GM19025 (cell line): ENCODE results near the gene CYB5R3.
"Not testable (repeated sequence)": the region's sequence is repeated elsewhere in the genome, so short reads cannot be mapped to it uniquely, and the experiment has no call there.

ENCODE experiments used
- ATAC-seq: cut with Tn5 transposase; IDR thresholded peaks from one replicate; pipeline ENCODE4 v1.9.1; 2021; ENCODE audit warnings: mild to moderate bottlenecking, low read depth, moderate library complexity; ENCODE audit not compliant: unreplicated experiment

The CYB5R3 gene

DNA sequence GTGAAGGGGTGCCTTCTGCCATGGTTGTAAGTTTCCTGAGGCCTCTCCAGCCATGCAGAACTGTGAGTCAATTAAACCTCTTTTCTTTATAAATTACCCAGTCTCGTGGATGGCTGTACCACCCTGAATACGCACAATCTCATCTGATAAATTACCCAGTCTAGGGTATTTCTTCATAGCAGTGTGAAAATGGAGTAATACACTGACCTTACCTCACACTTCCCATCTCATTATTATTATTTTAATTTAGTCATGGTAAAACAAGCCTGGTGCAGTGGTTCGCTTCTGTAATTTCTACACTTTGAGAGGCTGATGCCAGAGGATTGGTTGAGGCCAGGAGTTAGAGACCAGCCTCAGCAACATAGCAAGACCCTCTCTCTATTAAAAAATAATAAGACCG lies 30.5 kb upstream of the CYB5R3 start:
- ATAC-seq = no peak

DNA sequence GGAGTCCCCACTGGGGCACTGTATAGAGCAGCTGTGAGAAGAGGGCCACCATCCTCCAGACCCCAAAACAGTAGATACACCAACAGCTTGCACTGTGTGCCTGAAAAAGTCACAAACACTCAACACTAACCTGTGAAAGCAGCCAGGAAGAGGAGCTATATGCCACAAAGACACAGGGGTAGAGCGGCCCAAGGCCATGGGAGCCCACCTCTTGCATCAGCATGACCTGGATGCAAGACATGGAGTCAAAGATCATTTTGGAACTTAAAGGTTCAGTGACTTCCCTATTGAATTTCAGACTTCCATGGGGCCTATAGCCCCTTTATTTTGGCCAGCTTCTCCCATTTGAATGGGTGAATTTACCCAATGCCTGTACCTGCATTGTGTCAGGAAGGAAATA lies 29.7 kb upstream of the CYB5R3 start:
- ATAC-seq = no peak

GRCh38 chr22:42677936-42678335 lies 28.7 kb upstream of the CYB5R3 start:
- not testable (repeated sequence) for ATAC-seq

- no peak for ATAC-seq
These were observed 26.9 kb upstream of the CYB5R3 start for GRCh38 chr22:42676059-42676607.

- ATAC-seq = no peak
These were observed 24.8 kb upstream of the CYB5R3 start for GRCh38 chr22:42673898-42674401.

GRCh38 chr22:42673071-42673470 lies 23.9 kb upstream of the CYB5R3 start:
- not testable (repeated sequence) for ATAC-seq

- ATAC-seq = no peak
These were observed 21.9 kb upstream of the CYB5R3 start for GRCh38 chr22:42670921-42671709.

- no peak for ATAC-seq
These were observed 20.9 kb upstream of the CYB5R3 start for GRCh38 chr22:42670046-42670445.

GRCh38 chr22:42666393-42666792 lies 17.2 kb upstream of the CYB5R3 start:
- ATAC-seq = not testable (repeated sequence)

GRCh38 chr22:42664976-42665831 lies 16.0 kb upstream of the CYB5R3 start:
- ATAC-seq = peak; percentile 54

DNA sequence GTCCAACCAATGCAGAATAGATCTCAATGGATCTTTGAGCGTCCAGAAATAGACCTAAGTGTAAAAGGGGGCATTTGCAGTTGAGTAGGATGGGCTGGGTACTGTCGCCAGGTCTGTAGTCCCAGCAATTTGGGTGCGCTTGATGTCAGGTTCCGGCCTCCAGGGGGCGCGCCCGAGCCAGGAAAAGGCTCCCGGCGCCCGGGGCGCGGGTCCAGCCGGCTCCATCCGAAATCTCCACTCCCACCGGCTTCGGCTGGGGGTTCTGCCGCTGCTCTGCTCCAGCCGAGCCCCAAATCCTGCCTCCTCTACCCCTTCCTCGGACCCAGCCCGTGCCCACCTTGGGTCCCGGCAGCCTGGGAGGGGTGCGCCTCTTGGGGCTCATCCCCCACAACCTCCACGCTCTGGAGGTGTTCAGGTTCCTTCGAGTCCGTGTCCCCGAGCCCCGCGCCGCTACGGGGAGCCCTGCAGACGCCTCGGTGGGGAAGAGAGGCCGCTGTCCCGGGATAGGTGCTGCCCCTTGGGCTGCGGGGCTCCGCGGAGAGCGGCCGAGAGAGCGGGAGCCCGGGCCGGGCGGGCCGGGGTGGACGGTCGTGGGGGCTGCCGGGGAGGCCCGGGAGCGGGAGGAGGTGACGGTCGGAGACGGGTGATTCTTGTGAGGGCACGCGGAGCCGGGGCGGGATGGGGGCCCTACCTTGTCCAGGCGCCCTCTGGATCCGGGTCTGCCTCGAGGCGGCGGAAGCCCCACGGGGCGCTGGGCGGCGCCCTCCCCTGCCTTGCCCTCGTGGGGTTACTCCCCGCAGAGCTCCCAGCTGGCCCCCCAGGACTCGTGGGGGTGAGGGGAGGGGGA lies 13.0 kb upstream of the CYB5R3 start:
- ATAC-seq = no peak

GRCh38 chr22:42656578-42656977 lies 7.4 kb upstream of the CYB5R3 start:
- ATAC-seq = no peak

GRCh38 chr22:42655693-42656092 lies 6.5 kb upstream of the CYB5R3 start:
- ATAC-seq = no peak

- no peak for ATAC-seq
These were observed 5.4 kb upstream of the CYB5R3 start for GRCh38 chr22:42654436-42655073.

GRCh38 chr22:42653999-42654398 lies 4.8 kb upstream of the CYB5R3 start:
- no peak for ATAC-seq

DNA sequence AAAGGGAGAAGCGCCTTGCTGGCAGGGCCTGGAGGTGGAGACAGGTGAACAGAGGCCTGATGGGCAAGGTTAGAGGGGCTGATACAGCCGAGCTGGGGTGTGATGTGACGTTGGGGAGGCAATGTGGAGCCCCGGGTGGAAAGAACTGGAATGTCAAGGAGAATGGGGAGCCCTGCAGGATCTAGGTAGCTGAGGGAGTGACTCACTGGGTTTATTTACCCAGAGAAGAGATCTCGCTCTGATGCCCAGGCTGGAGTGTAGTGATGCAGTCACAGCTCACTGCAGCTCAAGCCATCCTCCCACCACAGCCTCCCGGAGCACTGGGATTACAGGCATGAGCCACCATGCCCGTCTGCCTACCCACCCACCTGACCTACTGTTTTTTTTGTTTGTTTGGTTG lies 1.9 kb upstream of the CYB5R3 start:
- ATAC-seq = no peak

DNA sequence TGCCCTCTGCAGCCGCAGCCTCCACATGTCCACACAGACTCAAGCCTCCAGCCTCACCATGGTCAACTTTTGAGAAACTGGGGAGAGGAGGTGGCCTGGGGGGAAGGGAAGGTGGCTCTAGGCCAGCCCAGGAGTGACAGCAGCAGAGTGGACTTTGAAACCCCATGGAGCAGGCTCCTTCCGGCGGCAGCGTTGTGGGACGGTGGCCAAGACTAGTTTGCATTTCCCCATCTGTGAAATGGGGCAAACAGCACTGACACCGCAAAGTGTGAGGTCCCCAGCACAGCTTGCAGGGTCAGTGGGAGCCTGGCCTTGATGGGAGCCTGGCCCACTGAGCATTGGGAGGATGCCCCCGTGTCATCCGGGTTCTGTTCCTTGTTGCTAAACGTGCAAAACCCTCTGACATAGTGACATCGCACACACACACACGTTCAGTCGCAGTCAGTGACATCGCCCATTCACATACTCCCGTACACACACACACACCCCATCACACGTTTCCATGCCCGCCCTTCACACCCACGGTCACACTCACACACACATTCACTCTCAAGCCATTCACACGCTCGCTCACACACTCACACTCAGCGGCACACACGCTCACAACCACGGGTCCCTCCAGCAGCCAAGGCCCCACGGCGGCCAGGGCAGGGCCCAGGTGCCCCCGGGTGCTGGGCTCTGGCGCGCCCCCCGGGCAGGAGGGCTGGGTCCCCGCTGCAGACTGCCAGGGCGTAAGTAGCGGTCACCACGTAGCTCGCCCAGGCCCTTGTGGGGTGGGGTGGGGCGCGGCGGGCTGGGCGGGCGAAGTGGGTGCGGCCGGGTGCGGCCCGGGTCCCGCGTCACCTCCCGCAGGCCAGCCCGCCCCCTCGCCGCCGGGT lies 585 bp downstream of the CYB5R3 start:
- peak; percentile 56 for ATAC-seq

- ATAC-seq = no peak
These were observed 1.2 kb downstream of the CYB5R3 start for GRCh38 chr22:42648017-42648367.
